GM18907 (cell line): ENCODE measurements around the gene EPS15.
"Not testable (repeated sequence)": the region's sequence is repeated elsewhere in the genome, so short reads cannot be mapped to it uniquely, and the experiment has no call there.

ENCODE experiments used
- ATAC-seq: cut with Tn5 transposase; IDR thresholded peaks from one replicate; pipeline ENCODE4 v1.9.1; 2021; ENCODE audit warnings: mild to moderate bottlenecking, moderate library complexity; ENCODE audit not compliant: unreplicated experiment

Gene EPS15

DNA sequence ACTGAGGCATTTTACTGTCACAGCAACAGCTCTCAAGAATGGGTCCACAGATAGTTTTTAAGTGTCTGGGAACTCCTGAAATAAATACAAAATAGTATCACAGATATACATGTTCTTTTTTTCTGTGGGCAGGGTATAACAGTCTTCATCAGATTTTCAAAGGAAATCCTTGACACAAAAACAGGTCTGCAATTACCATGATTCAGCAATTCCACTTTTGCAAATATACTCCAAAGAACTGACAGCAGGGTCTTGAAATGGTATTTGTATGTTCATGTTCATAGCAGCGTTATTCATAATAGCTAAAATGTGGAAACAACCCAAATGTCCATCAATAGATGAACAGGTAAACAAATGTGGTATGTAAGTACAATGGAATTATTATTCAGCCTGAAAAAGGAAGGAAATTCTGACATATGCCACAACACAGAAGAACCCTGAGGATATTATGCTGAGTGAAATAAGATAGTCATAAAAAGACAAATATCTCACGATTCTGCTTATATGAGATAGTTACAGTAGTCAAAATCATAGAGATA is 85.0 kb downstream of the EPS15 start:
- peak; percentile 3 for ATAC-seq

DNA sequence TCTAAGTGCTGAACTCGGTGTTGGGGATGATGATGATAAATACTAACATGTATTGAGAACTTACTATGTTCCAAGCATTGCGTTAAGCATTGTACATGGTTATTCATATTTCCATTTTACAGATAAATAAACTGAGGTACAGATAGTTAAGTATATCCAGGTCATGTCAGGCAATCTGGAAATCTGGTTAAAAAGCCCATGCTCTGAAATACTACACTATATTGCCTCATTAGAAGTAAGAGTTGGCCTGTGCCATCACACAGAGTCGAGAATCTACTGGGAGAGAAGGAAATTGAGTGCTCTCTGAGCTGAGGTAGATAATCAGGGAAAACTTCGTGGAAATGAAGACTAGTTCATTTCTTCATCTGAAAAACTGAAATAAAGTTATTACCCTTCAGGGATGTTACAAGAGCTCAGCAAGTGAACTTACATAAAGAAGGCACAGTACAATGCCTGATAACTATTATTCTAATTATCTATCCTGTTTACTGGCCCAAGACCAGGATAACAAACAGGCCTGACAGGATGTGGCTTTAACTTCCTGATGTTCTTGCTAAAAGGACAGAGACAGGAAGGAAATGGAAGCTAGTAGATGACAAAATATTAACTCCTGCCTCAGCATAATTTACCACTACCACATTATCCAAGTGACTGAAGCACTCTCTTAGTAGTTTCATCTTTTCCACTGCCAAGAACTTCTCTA is 85.6 kb downstream of the EPS15 start:
- peak; percentile 64 for ATAC-seq

DNA sequence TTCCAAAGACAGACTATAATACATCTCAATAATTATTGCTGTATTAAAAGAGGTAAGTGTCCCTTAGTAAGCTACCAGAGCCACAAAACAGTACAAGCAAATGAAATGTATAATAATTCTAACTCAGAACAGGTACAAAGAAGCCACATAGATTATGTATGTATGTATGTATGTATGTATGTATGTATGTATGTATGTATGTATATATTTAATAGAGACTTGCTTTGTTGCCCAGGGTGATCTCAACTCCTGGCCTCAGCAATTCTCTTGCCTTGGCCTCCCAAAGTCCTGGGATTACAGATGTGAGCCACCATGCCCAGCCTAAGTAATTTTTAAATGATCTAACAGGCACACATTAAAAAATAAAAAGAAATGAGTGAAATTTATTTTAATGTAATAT is 86.9 kb downstream of the EPS15 start:
- ATAC-seq = no peak

DNA sequence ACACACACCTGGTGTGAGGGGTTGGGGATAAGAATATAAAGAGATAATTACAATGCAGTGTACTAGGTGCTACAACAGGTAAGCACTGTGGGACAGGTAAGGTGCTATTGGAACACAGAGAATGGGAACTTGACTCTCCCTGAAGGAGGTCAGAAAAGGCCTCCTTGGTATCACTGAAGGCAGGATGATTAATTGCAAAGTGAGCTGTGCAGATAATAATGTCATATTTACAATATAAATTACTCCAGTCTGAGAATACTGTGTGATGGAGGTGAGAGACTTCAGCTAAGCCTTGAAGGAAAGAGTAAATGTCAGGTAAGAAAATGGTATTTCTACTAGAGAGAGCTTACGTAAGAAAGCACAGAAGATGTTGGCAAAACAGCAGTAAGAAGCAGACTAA is 91.6 kb downstream of the EPS15 start:
- ATAC-seq = no peak

DNA sequence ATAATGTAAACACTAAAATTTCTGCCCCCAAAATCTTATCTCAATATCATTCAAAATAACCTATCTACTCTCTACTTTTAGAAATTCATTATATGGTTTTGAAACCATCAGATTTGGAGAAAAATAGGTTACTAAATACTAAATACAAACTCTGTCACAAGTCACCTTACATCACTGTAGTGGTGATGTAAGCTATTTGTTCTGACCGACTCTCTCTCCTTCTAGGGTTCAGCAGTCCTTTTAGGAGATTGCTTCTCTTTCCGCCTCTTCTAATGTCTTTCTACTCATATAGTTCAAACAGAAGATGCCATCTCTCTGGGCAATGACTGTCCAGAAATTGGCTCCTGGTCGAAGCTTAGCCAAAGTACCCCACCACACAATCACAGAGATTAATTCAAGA is 93.1 kb downstream of the EPS15 start:
- no peak for ATAC-seq

DNA sequence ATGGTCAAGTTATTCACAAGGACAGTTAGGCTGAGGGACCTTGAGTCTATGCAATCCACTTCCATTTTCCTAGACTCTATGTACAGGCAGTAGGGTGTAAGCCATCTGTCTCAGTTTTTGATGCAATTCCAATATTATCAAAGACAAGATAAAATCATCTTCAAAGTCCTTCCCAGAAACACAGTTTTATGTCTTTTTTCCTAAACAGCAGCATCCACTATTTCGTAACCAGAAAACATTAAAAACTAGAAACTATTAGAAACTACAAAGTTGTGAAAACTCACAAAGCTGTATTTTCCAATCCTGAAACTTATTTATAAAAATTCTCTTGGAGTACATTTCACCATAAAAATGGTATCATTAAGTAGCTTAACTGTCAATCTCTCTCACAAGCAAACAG is 93.8 kb downstream of the EPS15 start:
- no peak for ATAC-seq

DNA sequence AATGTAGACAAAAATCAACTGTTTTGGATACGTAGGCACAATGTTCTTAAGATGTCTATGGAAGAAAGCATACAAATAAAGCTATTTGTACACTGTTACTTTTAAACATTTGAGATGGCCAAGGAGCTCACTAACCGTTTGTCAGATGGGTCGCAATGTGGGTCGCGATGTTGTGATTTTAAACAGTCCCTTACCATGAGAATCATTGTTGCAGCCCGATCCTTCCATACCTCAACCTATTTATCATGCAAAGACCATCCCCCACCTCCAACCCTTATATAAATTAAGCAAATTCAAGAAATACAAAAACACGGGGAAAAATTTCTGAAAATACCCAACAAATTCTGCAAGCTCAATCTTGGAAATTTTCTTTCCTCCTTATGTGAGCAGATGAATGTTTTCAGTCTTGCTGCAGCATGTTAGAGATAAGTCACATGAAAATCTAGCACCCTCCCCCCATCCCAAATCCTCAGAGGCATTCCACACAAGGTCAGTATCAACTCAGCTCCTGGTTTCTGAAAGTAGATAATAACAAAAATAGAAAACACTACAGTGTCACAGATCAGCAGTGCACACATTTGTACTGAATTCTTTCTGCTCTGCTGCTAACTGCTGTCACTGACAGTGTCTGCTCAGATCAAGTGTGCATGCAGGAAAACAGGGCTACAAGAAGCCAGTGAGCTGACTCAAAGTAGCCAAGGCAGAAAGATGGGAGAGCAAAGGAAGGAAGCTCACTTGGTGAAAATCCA is 95.8 kb downstream of the EPS15 start:
- ATAC-seq = no peak

DNA sequence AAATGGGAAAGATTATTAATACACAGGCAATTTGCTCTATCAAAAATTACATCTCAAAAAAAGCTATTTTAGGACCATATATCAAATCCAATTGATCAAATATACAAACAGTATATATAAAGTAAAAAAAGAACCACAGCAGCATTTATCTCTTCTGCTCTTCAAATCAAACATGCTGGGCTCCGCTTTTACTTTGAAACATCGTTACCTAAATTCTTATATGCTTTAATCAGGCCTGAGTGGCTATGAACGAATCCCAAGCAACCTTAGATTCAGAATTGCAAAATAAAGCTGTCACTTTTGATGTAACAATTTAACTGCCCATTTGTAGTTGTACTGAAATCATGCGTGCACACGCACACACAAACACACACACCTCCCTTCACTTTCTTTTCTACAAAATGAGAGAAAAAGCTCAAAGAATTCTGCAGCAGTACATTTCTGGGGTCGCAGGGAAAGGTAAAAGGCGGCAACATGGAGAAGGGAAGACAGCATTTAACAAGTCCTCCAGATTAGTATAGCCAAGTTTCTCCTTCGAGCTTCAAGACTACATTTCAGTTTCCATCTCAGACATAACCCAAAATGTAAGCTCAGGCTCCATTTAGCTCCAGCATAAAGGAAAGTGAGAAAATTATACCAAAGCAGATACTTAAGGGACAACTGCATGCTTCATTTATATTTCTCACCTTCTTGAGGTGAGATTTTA is 96.5 kb downstream of the EPS15 start:
- ATAC-seq = no peak

DNA sequence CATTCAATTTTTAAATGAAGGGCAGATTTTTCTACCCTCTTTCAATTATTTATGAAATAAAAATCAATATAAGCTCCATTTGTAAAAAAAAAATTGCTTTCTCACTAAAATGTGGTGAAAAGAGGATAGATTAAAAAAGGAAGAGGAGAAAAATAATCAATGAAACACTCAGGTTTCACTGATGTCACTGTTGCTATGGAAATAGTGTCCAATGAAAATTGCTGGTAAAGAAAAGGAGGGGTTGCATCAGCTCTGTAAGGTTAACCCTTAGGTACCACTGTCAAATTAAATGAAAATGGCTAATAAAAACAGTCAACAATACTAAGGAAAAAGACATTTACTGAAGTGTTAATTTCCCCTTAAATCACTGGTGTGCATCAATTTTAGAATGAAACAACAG is 97.1 kb downstream of the EPS15 start:
- peak; percentile 68 for ATAC-seq

DNA sequence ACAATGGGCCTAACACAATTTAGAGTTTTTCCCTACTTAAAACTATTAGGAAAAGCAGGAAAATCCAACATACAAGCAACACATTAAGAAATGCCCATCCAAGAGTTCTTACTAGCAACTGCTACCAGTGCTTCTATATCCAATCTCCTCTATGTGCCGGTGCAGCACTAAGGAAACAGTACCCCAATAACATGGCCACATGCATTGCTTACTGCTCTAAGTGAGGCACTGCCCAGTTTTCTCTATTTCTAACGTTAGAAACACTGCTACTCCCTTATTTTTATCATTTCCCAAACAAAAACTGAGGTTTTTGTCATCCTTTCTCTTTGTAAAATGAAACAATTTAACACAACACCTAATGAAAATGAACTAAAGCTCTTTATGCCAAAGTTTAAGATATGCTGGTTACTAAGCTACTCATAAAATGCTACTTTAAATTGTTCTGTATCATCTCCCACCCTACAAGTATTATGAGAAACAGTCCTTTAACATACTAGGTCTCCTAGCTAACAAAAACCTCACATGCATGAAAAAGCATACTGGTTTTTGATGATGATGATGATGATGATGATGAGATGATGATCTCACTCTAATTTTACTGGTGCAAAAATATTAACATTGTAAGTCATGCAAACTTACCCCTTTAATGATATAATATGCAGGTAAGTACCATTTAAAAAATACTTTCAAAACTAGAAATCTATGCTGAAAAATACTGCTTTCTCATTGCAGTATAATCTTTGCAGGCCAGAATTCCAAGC is 98.0 kb downstream of the EPS15 start:
- ATAC-seq = no peak

DNA sequence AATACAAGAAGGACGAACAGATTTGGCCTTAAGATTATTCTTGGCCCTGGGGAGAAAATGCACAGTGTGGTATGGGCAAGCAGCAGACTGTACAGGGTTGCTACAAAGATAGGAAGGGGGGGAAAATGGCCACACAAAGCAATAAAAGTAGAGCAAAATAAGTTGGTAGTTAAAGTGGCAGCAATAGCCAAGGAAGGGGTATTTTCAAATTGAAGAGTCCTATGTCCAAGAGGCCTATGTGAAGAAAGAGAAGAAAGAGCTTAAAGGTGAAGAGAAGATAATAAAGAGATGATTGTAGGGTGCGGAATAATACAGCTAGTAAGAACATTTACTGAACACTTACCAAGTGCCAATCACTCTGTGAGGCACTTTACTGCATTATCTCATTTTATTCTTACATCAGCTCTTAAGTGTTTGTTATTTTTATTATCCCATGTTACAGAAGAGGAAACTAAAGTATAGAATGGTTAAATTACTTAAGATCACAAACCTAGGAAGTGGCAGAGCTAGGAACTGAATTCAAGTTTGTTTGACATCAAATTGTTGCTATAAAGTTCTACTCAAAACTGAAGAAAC is 100.6 kb downstream of the EPS15 start:
- ATAC-seq = no peak

DNA sequence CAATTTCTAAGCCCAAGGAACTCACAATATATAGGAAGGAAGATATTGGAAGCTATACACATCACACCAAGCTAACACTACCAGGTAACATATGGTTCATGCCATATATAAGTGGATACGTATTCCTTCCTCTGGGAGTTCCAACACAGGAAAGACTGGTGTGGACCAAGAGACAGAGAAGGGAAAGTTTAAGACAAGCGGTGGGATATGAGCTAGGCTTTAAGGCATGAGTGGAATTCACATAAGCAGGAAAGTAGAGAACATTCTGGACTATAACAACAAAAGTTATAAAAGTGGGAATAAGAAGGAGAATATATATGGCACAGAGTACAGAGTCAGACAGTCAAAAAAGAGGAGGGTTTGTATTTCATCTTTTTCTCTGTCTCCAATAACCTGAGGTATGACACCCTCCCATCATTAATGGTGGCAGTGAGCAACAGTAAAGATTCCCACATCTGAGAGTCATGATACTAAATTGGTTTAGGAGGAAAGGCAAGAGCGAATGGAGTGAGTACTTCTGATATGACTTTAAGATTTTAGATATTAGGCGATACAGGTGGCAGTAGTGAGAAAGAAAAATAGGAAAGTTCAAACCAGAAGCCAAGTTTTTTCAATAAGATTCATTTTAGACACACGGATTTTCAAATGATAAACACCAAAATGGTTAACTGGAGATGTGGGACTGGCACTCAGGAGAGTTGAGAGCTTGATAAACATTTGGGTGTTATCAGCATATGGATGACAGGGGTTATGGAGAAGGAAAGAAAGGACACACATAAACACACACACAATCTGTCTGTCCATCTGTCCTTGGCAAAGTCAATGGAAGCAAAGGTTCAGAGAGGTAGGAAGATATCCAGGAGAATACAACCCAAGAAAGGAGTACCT is 101.3 kb downstream of the EPS15 start:
- no peak for ATAC-seq

DNA sequence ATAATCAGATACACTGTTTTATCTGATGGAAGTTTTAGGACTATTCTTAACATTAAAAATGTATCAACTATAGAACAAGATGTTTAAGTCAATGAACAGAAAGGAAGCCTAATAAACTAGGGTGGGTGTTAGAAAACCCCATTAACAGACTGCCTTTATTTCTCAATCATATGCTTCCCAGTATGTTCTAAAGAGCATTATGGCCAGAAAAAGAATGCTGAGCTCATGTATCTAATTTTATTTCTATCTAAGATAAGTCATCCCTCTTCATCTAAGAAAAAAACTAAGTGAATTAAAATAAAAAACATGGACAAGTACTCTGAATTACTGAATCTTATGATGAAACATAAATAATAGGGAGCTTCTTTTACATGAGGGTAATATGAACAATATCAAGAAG is 102.2 kb downstream of the EPS15 start:
- ATAC-seq = no peak

DNA sequence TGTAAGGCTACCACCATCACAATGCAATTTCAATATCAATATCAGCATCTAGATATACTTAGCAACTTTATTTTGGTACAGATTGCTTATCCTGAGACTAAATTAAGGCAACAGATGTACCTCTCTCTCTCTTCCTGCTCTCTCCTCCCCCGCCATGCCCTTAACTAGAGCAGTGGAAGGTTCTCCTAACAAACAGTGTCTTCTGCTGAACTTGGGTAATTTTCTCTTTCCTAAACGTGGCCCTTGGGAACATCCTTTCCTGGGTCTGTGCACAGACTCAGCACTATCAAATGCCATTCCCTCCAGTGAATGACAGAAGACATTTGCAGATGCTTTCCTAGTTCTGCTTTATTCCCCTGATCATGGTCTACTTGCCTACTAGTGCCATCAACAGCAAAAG is 103.1 kb downstream of the EPS15 start:
- no peak for ATAC-seq

DNA sequence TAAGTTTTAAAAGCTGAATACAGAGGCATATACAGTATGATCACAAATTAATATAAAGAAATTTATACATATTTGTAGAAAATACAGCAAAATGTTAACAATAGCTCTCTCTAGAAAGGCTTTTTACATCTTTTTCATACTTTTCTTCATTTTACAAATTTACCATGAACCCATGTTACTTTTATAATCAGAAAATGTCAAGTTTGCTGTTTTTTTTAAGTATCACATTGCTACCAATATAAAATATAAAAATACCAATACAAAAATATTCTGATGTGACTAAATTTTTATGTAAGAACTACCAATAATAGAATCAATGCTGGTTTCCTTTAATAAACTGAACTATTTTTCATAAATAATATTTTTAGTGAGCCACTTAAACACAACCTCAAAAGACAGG is 104.3 kb downstream of the EPS15 start:
- ATAC-seq = no peak

DNA sequence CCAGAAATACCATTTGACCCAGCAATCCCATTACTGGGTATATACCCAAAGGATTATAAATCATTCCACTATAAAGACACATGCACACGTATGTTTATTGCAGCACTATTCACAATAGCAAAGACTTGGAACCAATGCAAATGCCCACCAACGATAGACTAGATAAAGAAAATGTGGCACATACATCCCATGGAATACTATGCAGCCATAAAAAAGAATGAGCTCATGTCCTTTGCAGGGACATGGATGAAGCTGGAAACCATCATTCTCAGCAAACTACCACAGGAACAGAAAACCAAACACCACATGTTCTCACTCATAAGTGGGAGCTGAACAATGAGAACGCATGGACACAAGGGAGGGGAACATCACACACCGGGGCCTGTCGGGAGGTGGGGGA is 107.2 kb downstream of the EPS15 start:
- not testable (repeated sequence) for ATAC-seq

DNA sequence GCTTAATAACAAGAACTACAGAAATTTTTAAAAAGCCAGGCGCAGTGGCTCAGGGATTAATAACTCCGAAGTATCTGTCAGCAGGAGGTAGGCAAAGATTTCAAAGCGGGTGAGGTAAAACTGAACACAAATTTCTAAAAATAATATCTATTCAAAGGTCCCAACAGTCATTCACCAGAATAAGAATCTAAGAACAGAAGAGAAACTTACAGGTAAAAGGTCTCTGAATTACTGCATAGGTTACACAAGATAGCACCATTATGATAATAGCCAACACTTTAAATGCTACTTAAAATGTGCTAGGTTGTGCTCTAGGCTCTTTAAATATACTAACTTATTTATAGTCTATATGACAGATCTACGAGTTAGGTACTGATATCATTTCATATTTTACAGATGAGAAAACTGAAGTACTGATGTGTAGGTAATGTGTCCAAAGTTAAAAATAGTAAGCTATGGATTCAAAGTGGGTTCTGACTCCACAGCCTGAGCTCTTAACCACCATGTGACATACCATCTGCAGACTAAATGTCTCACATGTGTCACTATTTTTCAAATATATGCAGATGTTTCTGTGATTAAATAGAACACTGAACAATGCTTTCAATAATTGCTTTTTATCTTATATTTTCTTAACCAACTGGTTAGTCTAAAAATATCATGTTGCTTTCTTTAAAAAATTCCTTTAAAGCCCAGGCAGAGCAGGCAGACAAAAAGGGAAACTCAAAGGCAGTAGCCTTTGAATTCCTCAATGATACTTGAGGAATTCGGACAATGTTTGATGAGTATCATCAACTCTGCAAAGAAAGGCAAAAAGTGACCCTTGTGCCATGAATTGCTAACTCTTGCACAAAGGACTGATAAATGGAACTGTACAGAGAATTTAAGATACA is 108.3 kb downstream of the EPS15 start:
- ATAC-seq = no peak

DNA sequence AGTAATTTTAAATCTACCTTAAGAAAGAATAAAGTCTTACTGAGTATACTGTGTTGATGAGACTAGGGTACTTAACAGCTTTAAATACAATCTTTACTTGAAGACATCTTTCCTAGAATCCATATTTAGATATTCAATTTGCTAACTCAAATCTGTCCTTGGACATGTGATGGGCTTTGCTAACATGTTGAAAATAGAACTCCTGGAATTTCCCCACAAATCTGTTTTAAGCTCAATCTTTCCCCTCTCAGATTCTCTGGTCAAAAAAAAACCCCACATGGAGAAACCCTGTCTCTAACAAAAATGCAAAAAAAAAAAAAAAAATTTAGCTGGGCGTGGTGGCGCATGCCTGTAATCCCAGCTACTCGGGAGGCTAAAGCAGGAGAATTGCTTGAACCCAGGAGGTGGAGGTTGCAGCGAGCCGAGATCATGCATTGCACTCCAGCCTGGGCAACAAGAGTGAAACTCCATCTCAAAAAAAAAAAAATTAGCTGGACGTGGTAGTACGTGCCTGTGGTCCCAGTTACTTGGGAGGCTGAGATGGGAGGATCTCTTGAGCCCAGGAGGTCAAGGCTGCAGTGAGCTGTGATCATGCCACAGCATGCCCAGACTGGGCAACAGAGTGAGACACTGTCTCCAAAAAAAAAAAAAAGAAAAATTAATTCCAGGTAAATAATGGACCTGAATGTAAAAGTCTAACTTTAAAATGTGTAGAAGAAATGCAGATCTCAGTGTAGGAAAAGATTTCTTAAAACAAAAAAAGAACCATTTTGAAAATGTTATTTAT is 109.1 kb downstream of the EPS15 start:
- ATAC-seq = not testable (repeated sequence)
